Type B pancreatic cell (in vitro differentiated cells): ENCODE results near the gene CENPO. TPM values are rescaled to one million over a fixed set of nuclear protein-coding genes. Genes with fewer than 3 reads are reported as not detected.
A peak's percentile ranks its signal among the peaks of the same experiment; 100 is the strongest.

Source experiments
- DNase-seq: peaks from one replicate; pipeline ENCODE4 v3.0.0; 2021; ENCODE audit warnings: mixed read lengths; ENCODE audit not compliant: unreplicated experiment; ENCODE audit errors: extremely low spot score
- H3K27ac Mint-ChIP-seq: 2 replicates; pipeline ENCODE4 v1.8.0; 2021; ENCODE audit warnings: mild to moderate bottlenecking, mixed read lengths
- H3K27me3 Mint-ChIP-seq: 2 replicates; pipeline ENCODE4 v1.8.0; 2021; ENCODE audit warnings: mixed read lengths
- H3K36me3 Mint-ChIP-seq: 2 replicates; pipeline ENCODE4 v1.8.0; 2021; ENCODE audit warnings: mixed read lengths
- H3K4me1 Mint-ChIP-seq: one replicate; pipeline ENCODE4 v1.8.0; 2021; ENCODE audit warnings: mixed read lengths; ENCODE audit not compliant: unreplicated experiment
- H3K4me3 Mint-ChIP-seq: 2 replicates; pipeline ENCODE4 v1.8.0; 2021; ENCODE audit warnings: mild to moderate bottlenecking, mixed read lengths
- H3K9me3 Mint-ChIP-seq: 2 replicates; pipeline ENCODE4 v1.8.0; 2021; ENCODE audit warnings: mixed read lengths
- total RNA-seq: library from RNA; stranded (reverse); gene quantifications from 2 replicates; pipeline ENCODE4 v1.2.1, GENCODE V29; 2021; ENCODE audit warnings: low replicate concordance
- TF ChIP-seq, protein P1 (sequence below): fragments of 200-600 bp; sonication (generic); conservative IDR thresholded peaks from 2 replicates; pipeline ENCODE4 v1.5.0; 2021; ENCODE audit warnings: antibody characterized with exemption, mild to moderate bottlenecking

CENPO gene
- total RNA-seq, 1 donor from 2014 or later, result 39.7 TPM

DNA sequence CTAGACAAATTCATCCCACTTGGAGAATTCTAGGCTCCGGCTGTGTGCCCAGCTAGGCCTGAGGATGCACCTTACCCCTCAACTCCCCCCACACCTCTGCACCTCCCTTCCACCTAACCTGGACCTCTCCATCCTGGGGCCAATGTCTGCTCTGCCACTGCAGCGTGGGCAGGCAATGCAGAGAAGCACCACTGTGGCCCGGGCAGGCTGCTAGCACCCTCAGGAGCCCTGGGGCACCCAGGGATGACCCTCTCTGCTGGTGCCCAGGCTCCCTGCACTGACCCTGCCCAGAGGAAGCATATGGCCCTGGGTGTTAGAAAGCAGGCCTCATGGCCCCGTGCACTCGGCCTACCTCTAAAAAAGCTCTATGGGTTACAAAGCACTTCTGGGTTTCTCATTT is 77.2 kb downstream of the CENPO start:
- TF ChIP-seq, protein P1, sequence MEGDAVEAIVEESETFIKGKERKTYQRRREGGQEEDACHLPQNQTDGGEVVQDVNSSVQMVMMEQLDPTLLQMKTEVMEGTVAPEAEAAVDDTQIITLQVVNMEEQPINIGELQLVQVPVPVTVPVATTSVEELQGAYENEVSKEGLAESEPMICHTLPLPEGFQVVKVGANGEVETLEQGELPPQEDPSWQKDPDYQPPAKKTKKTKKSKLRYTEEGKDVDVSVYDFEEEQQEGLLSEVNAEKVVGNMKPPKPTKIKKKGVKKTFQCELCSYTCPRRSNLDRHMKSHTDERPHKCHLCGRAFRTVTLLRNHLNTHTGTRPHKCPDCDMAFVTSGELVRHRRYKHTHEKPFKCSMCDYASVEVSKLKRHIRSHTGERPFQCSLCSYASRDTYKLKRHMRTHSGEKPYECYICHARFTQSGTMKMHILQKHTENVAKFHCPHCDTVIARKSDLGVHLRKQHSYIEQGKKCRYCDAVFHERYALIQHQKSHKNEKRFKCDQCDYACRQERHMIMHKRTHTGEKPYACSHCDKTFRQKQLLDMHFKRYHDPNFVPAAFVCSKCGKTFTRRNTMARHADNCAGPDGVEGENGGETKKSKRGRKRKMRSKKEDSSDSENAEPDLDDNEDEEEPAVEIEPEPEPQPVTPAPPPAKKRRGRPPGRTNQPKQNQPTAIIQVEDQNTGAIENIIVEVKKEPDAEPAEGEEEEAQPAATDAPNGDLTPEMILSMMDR, result no peak
- Mint-ChIP-seq H3K4me3 (no peak overlapping the region), H3K36me3 (peaks cover 13% of the 10 kb centered on the region), H3K9me3 (no peaks in the 10 kb centered on the region), H3K4me1 (peaks cover 10% of the 10 kb centered on the region), H3K27me3 (no peaks in the 10 kb centered on the region), H3K27ac (no peak overlapping the region)
- DNase-seq, result no peak

DNA sequence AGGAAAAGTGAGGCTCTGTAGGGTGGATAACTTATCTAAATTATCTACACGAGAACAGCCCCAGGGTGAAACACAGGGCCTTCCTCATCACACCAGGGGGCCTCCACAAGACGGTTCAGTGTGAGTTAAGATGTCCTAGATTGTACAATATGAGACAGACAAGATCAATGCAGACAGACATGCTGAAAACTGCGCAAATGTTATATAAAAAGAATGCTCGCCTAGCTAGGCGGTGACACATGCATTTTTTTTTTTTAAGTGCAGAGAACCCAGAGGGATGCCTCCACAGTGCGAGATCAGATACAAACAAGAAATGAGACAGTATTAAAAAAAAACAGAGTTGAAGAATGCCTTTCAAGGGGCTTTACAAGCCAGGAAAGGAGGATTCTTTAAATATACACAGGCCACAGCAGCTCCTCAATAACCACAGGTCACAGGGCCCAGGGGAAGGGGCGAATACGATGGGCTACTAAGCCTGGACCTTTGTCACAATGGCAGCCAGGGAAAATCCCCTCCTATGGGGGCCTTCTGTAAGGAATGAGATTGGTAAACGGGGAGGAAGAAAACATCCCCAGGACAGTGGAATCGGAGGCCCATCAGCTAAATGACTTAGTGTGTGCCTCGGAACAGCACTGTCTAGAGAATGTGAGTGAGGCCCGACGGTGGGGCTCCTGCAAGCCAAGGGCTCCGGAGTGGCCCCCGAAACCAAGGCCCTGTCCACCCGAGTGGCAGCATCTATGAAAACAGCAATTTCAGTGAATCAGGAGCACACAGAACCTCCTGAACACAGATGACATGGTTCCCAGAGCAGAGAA is 77.9 kb downstream of the CENPO start:
- H3K9me3 Mint-ChIP-seq, result no peaks in the 10 kb centered on the region
- no peaks in the 10 kb centered on the region for H3K27me3 Mint-ChIP-seq
- no peak for DNase-seq
- peaks cover 10% of the 10 kb centered on the region for H3K4me1 Mint-ChIP-seq
- peak overlapping the region; percentile 18 for H3K27ac Mint-ChIP-seq
- peaks cover 13% of the 10 kb centered on the region for H3K36me3 Mint-ChIP-seq
- H3K4me3 Mint-ChIP-seq, result no peak overlapping the region
- TF ChIP-seq, protein P1, result no peak

DNA sequence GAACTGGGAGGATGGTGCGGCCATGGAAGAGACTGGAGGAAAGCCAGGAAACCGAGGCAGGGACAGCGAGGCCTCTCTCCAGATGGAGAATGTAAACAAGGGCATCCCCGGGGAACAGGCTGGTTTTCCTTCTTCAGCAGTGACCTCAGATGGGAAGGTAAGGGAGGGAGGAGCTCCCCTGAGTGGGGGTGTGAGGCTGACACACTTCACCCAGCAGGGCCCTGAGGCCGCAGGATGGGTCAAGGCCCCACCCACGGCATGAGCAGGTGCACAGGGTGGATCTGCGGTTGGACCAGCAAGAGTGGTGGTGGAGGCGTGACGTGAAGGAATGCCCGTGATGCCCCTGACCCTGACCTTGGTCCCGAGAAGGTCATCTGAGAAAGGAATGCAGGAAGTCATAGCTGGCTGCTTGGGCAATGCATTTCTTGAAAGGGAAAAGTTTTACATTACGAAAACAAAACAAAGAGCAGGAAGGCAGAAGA is 78.7 kb downstream of the CENPO start:
- peak overlapping the region; percentile 18 for H3K27ac Mint-ChIP-seq

More for the DNA sequence above, 78.7 kb downstream of the CENPO start:
- H3K36me3 Mint-ChIP-seq, result peaks cover 10% of the 10 kb centered on the region
- H3K4me1 Mint-ChIP-seq, result peaks cover 10% of the 10 kb centered on the region
- TF ChIP-seq, protein P1, result no peak
- H3K9me3 Mint-ChIP-seq, result no peaks in the 10 kb centered on the region
- H3K4me3 Mint-ChIP-seq, result no peak overlapping the region
- no peak for DNase-seq
- H3K27me3 Mint-ChIP-seq, result no peaks in the 10 kb centered on the region

Other genes starting within 250 kb of the CENPO start
- gene PTRHD1, start within 50 bp of the CENPO start, total RNA-seq, result 23.1 TPM in 2 replicates
- gene ADCY3, start 126.8 kb downstream of the CENPO start, total RNA-seq, result 22.1 and 46.2 TPM in 2 replicates
- 7.5 and 9.1 TPM in 2 replicates for gene DNAJC27, start 178.5 kb downstream of the CENPO start, total RNA-seq
- gene EFR3B, start 248.7 kb downstream of the CENPO start, total RNA-seq, result 5.3 and 12.4 TPM in 2 replicates